Natural killer cell (primary cell): Measurements from ENCODE around the gene HDGFL2. TPM values are rescaled to one million over a fixed set of nuclear protein-coding genes. Genes with fewer than 3 reads are reported as not detected.

Experiments
- ATAC-seq, 3 donors: fragments of 150-1000 bp in 2 of 3; fragments of 200-7000 bp in 1 of 3; cut with Tn5 transposase; 1 replicate in 1 of 3; 2 replicates in 2 of 3; pipeline ENCODE4 v1.10.0; 2021; ENCODE audit warnings: mild to moderate bottlenecking in 2 of 3, moderate library complexity in 2 of 3
- DNase-seq, 2 donors: peaks; one replicate each; pipeline versions ENCODE4 v3.0.0 to v3.0.0-alpha.2; 2013 to 2021; ENCODE audit warnings: mixed read lengths in 1 of 2
- H3K27ac ChIP-seq: one replicate; pipeline ENCODE4 v1.5.1; 2013; ENCODE audit warnings: mild to moderate bottlenecking, low read length
- H3K27me3 ChIP-seq: one replicate; pipeline ENCODE4 v1.6.1; 2013; ENCODE audit warnings: low read length; ENCODE audit not compliant: control insufficient read depth, insufficient read depth
- H3K36me3 ChIP-seq: one replicate; pipeline ENCODE4 v1.6.1; 2013; ENCODE audit warnings: low read length; ENCODE audit not compliant: control insufficient read depth, insufficient read depth
- H3K4me1 ChIP-seq: one replicate; pipeline ENCODE4 v1.6.1; 2013; ENCODE audit warnings: low read length; ENCODE audit not compliant: control insufficient read depth, insufficient read depth
- H3K4me3 ChIP-seq: one replicate; pipeline ENCODE4 v1.5.1; 2013; ENCODE audit warnings: low read length
- H3K9me3 ChIP-seq: one replicate; pipeline ENCODE4 v1.6.1; 2013; ENCODE audit warnings: low read length; ENCODE audit not compliant: control insufficient read depth, insufficient read depth
- H3K27ac Mint-ChIP-seq, 2 donors: one replicate each; pipeline ENCODE4 v1.8.0; 2022; ENCODE audit warnings: mild to moderate bottlenecking in 2 of 2, mixed read lengths in 2 of 2, moderate library complexity in 1 of 2
- H3K27me3 Mint-ChIP-seq, 2 donors: one replicate each; pipeline ENCODE4 v1.8.0; 2022; ENCODE audit warnings: low read depth in 2 of 2, mixed read lengths in 2 of 2
- H3K36me3 Mint-ChIP-seq: one replicate; pipeline ENCODE4 v1.8.0; 2022; ENCODE audit warnings: mixed read lengths
- H3K4me1 Mint-ChIP-seq, 2 donors: one replicate each; pipeline ENCODE4 v1.8.0; 2022; ENCODE audit warnings: mixed read lengths in 2 of 2
- H3K4me3 Mint-ChIP-seq: one replicate; pipeline ENCODE4 v1.8.0; 2022; ENCODE audit warnings: mild to moderate bottlenecking, moderate library complexity, mixed read lengths
- H3K9me3 Mint-ChIP-seq, 2 donors: one replicate each; pipeline ENCODE4 v1.8.0; 2022; ENCODE audit warnings: mixed read lengths in 2 of 2
- WGBS: methylation state at CpG from one replicate; pipeline ENCODE4 v1.1.7; 2013; ENCODE audit warnings: missing lambda C conversion rate; ENCODE audit not compliant: insufficient coverage; 5-methylcytosine and 5-hydroxymethylcytosine counted together
- intact Hi-C: fragments of 100-400 bp; cut with micrococcal nuclease; formaldehyde crosslinking; loops from one replicate; pipeline ENCODE4 v1.14.2; 2022
- total RNA-seq, 4 donors: library from RNA; stranded (reverse); fragments of 120-200 nt in 1 of 4; gene quantifications; one replicate each; pipeline versions ENCODE4 v1.2.3 to v1.2.4, GENCODE V29; 2013 to 2022
- TF ChIP-seq, protein P1 (sequence below): fragments of 200-600 bp; IDR thresholded peaks from one replicate; pipeline ENCODE4 v1.8.0; 2022; ENCODE audit warnings: antibody characterized with exemption

Gene HDGFL2
- total RNA-seq, 3 donors from 2014 or later (not counting 1 experiment from before 2014, with no cell fraction given): 28.7 to 43.6 (median 29.8) TPM

DNA sequence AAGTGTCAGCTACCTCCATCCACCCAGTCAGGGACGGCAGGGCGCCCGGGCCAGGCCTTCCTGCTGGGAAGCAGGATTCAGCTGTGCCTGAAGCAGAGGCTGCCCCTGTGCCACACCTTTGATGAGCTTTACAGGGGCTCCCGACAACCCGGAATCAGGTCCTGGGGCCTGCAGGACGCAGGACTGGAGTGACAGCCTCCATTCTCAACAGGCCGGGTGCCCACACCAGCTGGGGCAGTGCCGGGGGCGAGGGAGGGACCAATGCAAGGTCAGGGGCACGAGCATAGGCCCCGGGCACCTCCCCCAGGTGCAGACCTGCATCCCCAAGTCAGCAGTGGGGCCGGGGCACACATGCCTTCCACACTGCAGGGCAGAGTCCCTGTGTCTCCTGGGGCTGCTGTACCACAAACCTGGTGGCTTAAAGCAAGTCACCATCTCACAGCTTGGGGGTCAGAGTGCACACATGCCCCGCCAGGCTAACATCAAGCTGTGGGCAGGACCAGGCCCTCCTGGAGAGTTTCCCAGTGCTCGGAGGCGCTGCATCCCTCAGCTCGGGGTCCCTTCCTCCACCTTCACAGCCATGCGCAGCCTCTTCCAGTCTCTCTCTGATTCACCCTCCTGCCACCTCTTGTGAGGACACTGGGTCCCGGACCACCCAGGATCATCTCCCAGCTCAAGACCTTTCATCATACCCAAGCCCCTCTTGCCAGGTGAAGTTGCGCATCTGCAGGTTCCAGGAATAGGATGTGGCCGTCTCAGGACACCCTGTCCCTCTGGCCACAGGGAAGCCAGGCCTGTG lies 27.9 kb upstream of the HDGFL2 start:
- no peaks in the 10 kb centered on the region for H3K9me3 Mint-ChIP-seq
- Histone ChIP-seq H3K27ac (no peak overlapping the region), H3K4me1 (no peaks in the 10 kb centered on the region), H3K9me3 (no peaks in the 10 kb centered on the region), H3K36me3 (peaks cover 43% of the 10 kb centered on the region), H3K4me3 (no peak overlapping the region), H3K27me3 (no peaks in the 10 kb centered on the region)
- TF ChIP-seq, protein P1, sequence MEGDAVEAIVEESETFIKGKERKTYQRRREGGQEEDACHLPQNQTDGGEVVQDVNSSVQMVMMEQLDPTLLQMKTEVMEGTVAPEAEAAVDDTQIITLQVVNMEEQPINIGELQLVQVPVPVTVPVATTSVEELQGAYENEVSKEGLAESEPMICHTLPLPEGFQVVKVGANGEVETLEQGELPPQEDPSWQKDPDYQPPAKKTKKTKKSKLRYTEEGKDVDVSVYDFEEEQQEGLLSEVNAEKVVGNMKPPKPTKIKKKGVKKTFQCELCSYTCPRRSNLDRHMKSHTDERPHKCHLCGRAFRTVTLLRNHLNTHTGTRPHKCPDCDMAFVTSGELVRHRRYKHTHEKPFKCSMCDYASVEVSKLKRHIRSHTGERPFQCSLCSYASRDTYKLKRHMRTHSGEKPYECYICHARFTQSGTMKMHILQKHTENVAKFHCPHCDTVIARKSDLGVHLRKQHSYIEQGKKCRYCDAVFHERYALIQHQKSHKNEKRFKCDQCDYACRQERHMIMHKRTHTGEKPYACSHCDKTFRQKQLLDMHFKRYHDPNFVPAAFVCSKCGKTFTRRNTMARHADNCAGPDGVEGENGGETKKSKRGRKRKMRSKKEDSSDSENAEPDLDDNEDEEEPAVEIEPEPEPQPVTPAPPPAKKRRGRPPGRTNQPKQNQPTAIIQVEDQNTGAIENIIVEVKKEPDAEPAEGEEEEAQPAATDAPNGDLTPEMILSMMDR: no peak
- H3K36me3 Mint-ChIP-seq: no peaks in the 10 kb centered on the region
- no peak overlapping the region for H3K4me3 Mint-ChIP-seq
- H3K27me3 Mint-ChIP-seq: no peaks in the 10 kb centered on the region
- ATAC-seq: no peak
- WGBS: 93% methylated on average over 20 of the region's 20 CpGs
- peak overlapping the region in 1 of 2 donors; percentile 48 for H3K27ac Mint-ChIP-seq
- DNase-seq: no peak
- intact Hi-C loops: no loop called here
- peaks cover 0 to 5% of the 10 kb centered on the region in 2 donors for H3K4me1 Mint-ChIP-seq

DNA sequence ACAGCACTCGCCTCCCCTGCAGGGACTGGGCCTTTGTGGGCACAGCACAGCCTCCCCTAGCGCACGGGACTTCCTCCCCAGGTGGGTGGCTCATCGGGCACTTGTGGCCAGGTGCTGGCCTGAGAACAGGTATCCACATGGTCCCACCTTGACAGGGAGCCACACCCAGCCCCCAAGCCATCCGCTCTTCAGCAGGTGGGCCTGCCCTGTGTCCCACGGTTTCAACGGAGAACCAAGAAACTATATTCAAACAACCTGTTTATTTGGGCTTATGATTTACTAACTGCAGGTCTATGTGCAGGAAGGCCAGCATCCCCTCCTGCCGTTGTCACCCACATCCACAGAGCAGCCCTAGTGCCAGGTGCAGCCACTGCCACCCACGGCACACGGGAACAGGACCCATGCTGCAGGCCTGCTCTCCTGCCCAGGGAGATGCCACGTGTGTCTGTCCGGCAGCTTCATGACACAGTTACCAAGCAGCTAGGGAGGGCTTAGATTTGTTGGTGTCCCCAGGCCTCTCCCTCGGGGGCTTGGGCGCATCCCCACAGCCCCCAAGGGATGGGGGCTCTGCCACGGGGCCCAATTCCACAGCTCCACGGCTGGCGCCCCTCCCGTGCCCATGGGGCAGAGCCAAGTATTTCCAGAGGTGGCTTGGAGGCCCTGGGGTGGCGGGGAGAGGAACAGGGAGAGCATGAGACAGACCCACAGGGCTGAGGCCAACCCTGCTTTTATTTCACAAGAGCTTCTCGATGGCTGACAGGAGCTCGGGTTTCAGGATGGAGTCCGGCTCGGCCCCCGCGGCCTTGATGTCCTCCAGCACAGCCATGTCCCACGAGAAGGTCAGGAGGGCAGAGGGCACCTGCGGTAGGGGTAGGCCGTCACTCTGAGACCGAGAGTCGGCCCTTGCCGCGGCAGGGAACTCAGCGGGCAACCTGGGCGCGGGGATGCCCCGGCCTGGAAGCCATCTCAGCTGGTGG lies 27.0 kb upstream of the HDGFL2 start:
- peak overlapping the region in 1 of 2 donors; percentile 48 for H3K27ac Mint-ChIP-seq

DNA sequence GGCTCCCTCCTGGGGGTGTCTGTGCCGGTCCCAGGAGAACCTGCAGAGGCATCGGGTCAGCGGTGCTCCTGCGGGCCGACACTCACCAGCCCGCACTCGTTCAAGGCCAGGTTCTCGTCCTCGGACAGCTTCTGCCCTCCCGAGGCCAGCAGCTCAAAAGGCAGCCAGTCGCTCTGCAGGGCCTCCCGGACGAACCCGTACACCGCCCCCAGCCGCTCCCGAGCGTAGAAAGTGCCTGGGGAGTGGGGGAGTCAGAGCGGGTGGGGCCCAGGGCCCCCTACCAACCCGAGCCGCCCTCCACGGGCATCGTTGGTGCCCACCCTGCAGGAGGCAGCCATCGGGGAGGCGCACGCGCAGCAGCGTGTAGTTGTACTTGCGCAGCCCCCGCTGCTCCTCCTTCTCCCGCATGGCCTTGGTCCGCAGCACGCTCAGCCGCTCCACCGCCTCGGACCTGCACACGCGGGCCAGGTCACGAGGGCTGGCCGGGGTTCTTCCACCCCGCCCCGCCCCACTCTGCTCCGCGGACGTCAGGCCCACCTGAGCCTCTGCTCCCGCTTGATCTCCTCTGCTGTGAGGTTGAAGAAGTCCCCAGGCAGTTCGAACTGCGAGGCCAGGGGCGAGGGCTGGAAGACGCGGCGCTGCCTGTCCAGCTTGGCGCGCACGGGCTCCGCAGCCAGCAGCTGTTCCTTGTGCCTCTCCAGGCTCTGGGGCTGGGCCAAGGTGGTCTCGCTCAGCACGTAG lies 26.0 kb upstream of the HDGFL2 start:
- TF ChIP-seq, protein P1: no peak
- no peaks in the 10 kb centered on the region for H3K27me3 ChIP-seq
- Mint-ChIP-seq H3K9me3 (no peaks in the 10 kb centered on the region), H3K27ac (no peak overlapping the region), H3K36me3 (no peaks in the 10 kb centered on the region), H3K27me3 (no peaks in the 10 kb centered on the region), H3K4me3 (no peak overlapping the region), H3K4me1 (peaks cover 0 to 5% of the 10 kb centered on the region in 2 donors)
- no peaks in the 10 kb centered on the region for H3K4me1 ChIP-seq
- H3K36me3 ChIP-seq: peaks cover 53% of the 10 kb centered on the region
- no peak overlapping the region for H3K4me3 ChIP-seq
- WGBS: 97% methylated on average over 58 of the region's 58 CpGs
- H3K9me3 ChIP-seq: no peaks in the 10 kb centered on the region
- ATAC-seq (no peak), DNase-seq (no peak)
- intact Hi-C loops: no loop called here
- H3K27ac ChIP-seq: no peak overlapping the region

More for the DNA sequence above, 27.0 kb upstream of the HDGFL2 start:
- Mint-ChIP-seq H3K27me3 (no peaks in the 10 kb centered on the region), H3K9me3 (no peaks in the 10 kb centered on the region), H3K4me1 (peaks cover 0 to 5% of the 10 kb centered on the region in 2 donors), H3K4me3 (no peak overlapping the region), H3K36me3 (no peaks in the 10 kb centered on the region)
- intact Hi-C loops: no loop called here
- peaks cover 51% of the 10 kb centered on the region for H3K36me3 ChIP-seq
- H3K4me3 ChIP-seq: no peak overlapping the region
- TF ChIP-seq, protein P1: no peak
- DNase-seq (no peak), ATAC-seq (no peak)
- WGBS: 93% methylated on average over 36 of the region's 36 CpGs
- H3K27me3 ChIP-seq: no peaks in the 10 kb centered on the region
- no peaks in the 10 kb centered on the region for H3K9me3 ChIP-seq
- H3K4me1 ChIP-seq: no peaks in the 10 kb centered on the region
- H3K27ac ChIP-seq: no peak overlapping the region
